Prostate gland (tissue), 2 donors: Measurements from ENCODE around the gene SLC4A1. TPM values are rescaled to one million over a fixed set of nuclear protein-coding genes. Genes with fewer than 3 reads are reported as not detected.

Experiments used
- DNase-seq: peaks from one replicate; pipeline ENCODE4 v3.0.0-alpha.2; 2019; ENCODE audit warnings: low spot score
- H3K27ac ChIP-seq, 2 donors: fragments of 200-600 bp; sonication (generic); 2 replicates each; pipeline ENCODE4 v1.5.1; 2017 to 2019
- H3K27me3 ChIP-seq: fragments of 200-600 bp; sonication (generic); replicated peaks from 2 replicates; pipeline ENCODE4 v1.5.1; 2019; ENCODE audit not compliant: insufficient read depth
- H3K36me3 ChIP-seq, 2 donors: fragments of 200-600 bp; sonication (generic); 1 replicate in 1 of 2; 2 replicates in 1 of 2; pipeline versions ENCODE4 v1.5.1 to v1.8.1; 2017 to 2019
- H3K4me1 ChIP-seq: fragments of 200-600 bp; sonication (generic); replicated peaks from 2 replicates; pipeline ENCODE4 v1.5.1; 2019
- H3K4me3 ChIP-seq, 2 donors: fragments of 200-600 bp; sonication (generic); 2 replicates each; pipeline ENCODE4 v1.5.1; 2017 to 2019
- H3K9me3 ChIP-seq: fragments of 200-600 bp; sonication (generic); 2 replicates; pipeline ENCODE4 v1.5.1; 2017
- POLR2A ChIP-seq: fragments of 450-650 bp; IDR thresholded peaks from one replicate; pipeline ENCODE4 v1.6.1; 2016; ENCODE audit warnings: antibody characterized with exemption, mild to moderate bottlenecking
- POLR2AphosphoS5 ChIP-seq: sonication (generic); formaldehyde crosslinking; IDR thresholded peaks from one replicate; pipeline ENCODE4 v1.6.1; 2017; ENCODE audit warnings: antibody characterized with exemption
- WGBS: methylation state at CpG from one replicate; pipeline ENCODE4 v1.1.5; 2018; 5-methylcytosine and 5-hydroxymethylcytosine counted together
- intact Hi-C: fragments of 100-400 bp; cut with DNase I; formaldehyde crosslinking; loops from one replicate; pipeline ENCODE4 v1.14.2; 2022
- total RNA-seq, 2 donors: library from RNA; depleted of rRNA; stranded (reverse); fragments of >200 nt; gene quantifications; one replicate each; pipeline ENCODE4 v1.1.0, GENCODE V29; 2016
- TF ChIP-seq, protein P1 (sequence below), 4 experiments: fragments of 200-600 bp in 2 of 4; fragments of 450-650 bp in 2 of 4; sonication (generic) in 2 of 4; IDR thresholded peaks; 1 replicate in 3 of 4; 2 replicates in 1 of 4; pipeline ENCODE4 v1.5.1; 2016 to 2019; ENCODE audit warnings: antibody characterized with exemption in 4 of 4, mild to moderate bottlenecking in 2 of 4, moderate library complexity in 2 of 4

Gene SLC4A1
- total RNA-seq, 2 donors from 2014 or later: 0.51 TPM; not detected in 1

DNA sequence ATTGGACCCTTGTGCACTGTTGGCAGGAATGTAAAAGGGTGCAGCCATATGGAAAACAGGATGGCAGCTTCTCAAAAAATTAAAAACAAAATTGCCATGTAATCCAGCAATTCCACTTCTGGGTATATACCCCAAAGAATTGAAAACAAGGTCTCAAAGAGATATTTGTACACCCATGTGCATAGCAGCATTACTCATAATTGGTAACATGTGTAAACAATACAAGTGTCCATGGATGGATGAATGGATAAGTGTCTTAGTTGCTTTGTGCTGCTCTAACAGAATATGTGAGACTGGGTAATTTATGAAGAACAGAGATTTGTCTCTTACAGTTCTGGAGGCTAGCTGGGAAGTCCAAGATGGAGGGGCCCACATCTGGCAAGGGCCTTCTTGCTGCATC is 36.7 kb upstream of the SLC4A1 start:
- Histone ChIP-seq H3K9me3 (no peaks in the 10 kb centered on the region), H3K4me1 (peaks cover 4% of the 10 kb centered on the region), H3K4me3 (no peak overlapping the region), H3K27me3 (no peaks in the 10 kb centered on the region), H3K36me3 (no peaks in the 10 kb centered on the region), H3K27ac (no peak overlapping the region)
- no peak for DNase-seq
- intact Hi-C loops: no loop called here
- TF ChIP-seq POLR2AphosphoS5: no peak
- no peak for TF ChIP-seq POLR2A
- TF ChIP-seq, protein P1, sequence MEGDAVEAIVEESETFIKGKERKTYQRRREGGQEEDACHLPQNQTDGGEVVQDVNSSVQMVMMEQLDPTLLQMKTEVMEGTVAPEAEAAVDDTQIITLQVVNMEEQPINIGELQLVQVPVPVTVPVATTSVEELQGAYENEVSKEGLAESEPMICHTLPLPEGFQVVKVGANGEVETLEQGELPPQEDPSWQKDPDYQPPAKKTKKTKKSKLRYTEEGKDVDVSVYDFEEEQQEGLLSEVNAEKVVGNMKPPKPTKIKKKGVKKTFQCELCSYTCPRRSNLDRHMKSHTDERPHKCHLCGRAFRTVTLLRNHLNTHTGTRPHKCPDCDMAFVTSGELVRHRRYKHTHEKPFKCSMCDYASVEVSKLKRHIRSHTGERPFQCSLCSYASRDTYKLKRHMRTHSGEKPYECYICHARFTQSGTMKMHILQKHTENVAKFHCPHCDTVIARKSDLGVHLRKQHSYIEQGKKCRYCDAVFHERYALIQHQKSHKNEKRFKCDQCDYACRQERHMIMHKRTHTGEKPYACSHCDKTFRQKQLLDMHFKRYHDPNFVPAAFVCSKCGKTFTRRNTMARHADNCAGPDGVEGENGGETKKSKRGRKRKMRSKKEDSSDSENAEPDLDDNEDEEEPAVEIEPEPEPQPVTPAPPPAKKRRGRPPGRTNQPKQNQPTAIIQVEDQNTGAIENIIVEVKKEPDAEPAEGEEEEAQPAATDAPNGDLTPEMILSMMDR (IDR thresholded peaks at IDR 0.05): no peak

DNA sequence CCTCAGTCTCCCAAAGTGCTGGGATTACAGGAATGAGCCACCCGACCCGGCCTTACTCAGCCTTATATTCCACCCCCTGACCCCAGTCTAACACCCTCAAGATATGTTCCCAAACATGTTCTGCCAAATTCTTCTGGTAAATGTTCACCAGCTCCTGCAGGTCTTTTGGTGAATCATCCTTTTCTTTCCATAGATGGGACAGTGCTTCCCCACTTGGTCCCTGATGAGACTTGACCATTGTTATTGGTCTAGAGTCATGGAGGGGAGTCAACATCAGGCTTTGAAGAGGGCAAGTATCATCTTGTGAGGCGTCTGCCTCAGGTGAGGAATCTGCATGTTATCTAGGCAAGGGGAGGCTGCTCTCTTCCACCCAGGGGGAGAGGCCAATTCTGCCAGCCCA is 30.0 kb upstream of the SLC4A1 start:
- Histone ChIP-seq H3K9me3 (no peaks in the 10 kb centered on the region), H3K36me3 (no peaks in the 10 kb centered on the region), H3K27ac (no peak overlapping the region), H3K27me3 (no peaks in the 10 kb centered on the region), H3K4me1 (no peaks in the 10 kb centered on the region), H3K4me3 (no peak overlapping the region)
- WGBS: 76% methylated on average over 3 of the region's 3 CpGs
- TF ChIP-seq POLR2AphosphoS5: no peak
- no peak for TF ChIP-seq POLR2A
- TF ChIP-seq, protein P1 (IDR thresholded peaks at IDR 0.05): no peak
- intact Hi-C loops: no loop called here
- DNase-seq: no peak

DNA sequence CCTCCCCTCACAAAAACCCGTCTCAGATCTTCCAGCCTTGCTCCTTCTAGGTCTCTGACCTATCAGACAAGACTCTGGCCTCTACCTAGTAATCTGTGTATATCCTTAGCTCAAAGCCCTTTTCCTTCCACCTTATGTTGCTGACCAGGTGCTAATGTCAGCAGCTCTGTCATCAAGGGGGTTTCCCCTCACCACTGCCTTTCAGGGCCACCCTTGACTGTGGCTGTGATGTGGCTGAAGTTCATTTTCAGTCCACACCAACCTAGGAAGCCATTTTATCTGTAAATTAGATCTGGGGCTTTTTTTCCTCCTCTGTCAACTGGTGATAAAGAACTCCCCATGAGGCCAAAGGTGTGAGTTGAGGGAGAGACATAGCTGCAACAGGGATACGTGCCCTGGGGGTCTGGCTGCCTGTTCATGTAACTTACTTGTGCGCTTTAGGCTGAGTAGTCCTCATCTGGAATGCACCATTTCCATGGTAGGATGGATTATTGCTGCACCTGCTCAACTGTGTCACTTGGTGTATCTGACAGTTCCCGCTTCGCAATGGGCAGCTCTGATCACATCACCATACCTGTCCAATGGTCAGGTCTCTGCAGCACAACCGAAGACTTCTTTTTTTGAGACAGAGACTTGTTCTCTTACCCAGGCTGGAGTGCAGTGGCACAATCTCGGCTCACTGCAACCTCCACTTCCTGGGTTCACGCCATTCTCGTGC is 25.7 kb upstream of the SLC4A1 start:
- Histone ChIP-seq H3K36me3 (no peaks in the 10 kb centered on the region), H3K4me3 (no peak overlapping the region), H3K27me3 (no peaks in the 10 kb centered on the region), H3K27ac (no peak overlapping the region), H3K9me3 (no peaks in the 10 kb centered on the region), H3K4me1 (no peaks in the 10 kb centered on the region)
- TF ChIP-seq POLR2A: no peak
- TF ChIP-seq POLR2AphosphoS5: no peak
- TF ChIP-seq, protein P1 (IDR thresholded peaks at IDR 0.05): no peak
- no peak for DNase-seq
- intact Hi-C loops: no loop called here
- WGBS: 88% methylated on average over 9 of the region's 9 CpGs

DNA sequence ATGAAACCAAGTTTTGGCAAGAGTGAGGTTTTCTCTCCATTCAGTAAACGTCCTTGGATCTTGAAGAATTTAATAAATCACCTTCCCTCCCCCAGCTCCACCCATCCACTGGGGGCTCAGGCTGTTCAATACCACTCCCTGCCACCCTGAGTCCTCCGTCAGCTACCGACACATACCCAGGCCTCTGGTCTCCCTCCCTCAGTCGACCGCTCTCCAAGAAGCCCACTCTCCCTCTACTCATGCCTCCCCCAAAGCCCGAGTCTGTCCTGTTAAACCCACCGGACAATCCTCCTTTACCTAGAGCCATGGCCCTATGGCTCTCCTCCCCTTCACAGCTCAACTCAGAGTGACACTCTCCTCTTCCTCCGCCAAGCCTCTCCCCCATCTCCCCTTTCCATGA is 19.7 kb upstream of the SLC4A1 start:
- no peaks in the 10 kb centered on the region for H3K27me3 ChIP-seq
- DNase-seq: no peak
- intact Hi-C loops: no loop called here
- WGBS: 65% methylated on average over 8 of the region's 8 CpGs
- H3K9me3 ChIP-seq: no peaks in the 10 kb centered on the region
- H3K27ac ChIP-seq: no peak overlapping the region
- no peak for TF ChIP-seq POLR2A
- TF ChIP-seq, protein P1 (IDR thresholded peaks at IDR 0.05): no peak
- H3K36me3 ChIP-seq: no peaks in the 10 kb centered on the region
- no peaks in the 10 kb centered on the region for H3K4me1 ChIP-seq
- no peak overlapping the region for H3K4me3 ChIP-seq

DNA sequence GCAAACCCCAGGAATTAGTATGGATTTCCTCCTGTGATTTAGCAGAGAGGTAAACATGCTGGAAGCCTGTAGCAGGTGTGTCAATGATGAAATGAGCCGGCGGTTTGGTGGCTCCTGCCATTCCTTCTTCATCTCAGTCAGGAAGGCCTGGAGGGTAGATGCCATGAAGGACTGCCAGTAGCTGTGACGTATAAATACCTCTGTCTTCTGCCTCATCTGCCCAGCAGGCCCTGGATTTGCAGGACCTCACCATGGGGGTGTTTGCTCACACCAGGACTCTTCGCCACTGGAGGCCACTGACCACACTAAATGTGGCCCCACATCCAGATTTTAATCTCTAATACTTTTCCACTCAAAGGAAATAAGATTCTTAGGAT is 16.1 kb upstream of the SLC4A1 start:
- DNase-seq: no peak
- no peak overlapping the region for H3K27ac ChIP-seq
- WGBS: 87% methylated on average over 4 of the region's 4 CpGs
- H3K4me3 ChIP-seq: no peak overlapping the region
- TF ChIP-seq, protein P1 (IDR thresholded peaks at IDR 0.05): no peak
- no peaks in the 10 kb centered on the region for H3K9me3 ChIP-seq
- intact Hi-C loops: no loop called here
- no peaks in the 10 kb centered on the region for H3K36me3 ChIP-seq
- H3K4me1 ChIP-seq: no peaks in the 10 kb centered on the region
- H3K27me3 ChIP-seq: no peaks in the 10 kb centered on the region
